Cerebellar cortex (tissue), 1 donor: ENCODE results near the gene LMTK2.

ENCODE experiments used
- DNase-seq: peaks from one replicate; pipeline ENCODE4 v3.0.0-alpha.2; 2015; ENCODE audit warnings: low spot score

LMTK2 gene

DNA sequence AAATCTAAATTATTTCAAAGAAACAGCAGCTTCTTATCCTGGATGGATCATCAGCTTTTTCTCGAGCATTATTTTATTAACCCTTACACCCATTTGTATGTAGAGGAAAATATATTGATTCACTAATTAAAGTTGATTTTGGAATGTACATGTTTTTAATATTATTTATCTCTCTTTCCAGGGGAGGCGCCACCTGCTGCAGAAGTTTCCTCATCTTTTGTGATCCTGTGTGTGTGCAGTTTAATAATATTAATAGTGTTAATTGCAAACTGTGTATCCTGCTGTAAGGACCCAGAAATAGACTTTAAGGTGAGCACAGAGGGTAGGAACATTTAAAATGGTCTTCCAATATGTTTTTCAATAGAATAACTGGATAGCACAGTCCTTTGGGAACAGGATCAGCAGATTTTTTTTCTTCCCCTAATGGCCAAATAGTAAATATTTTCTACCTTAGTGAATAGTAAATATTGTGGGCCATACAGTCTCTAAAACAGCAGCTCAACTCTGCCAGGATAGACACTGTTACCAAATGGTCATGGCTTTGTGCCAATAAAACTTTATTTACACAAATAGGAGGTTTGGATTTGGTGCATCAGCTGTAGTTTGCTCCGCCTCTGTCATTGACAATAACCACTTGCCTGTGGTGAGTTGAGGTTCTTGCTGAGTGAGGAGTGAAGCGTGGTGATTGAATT lies 30.6 kb downstream of the LMTK2 start:
- no peak for DNase-seq

DNA sequence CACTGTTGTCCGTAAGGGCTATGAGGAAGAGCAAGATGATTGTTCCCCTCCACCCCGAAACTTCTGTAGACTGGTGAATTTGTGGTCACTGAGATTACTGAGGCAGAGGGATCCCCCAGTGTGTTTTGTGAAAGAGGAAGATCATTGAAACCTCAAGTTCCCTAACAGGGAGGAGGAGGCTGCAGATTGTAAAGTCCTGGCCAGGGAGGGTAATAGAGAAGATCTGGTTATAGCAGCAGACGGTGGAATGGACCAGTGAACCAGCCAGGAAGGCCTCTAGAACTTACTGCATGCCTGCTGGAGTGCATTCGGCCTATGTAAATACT lies 31.1 kb downstream of the LMTK2 start:
- DNase-seq = no peak

- DNase-seq = no peak
Observed at GRCh38 chr7:98138672-98139071, 32.0 kb downstream of the LMTK2 start.

GRCh38 chr7:98142658-98143057 lies 36.0 kb downstream of the LMTK2 start:
- no peak for DNase-seq

DNA sequence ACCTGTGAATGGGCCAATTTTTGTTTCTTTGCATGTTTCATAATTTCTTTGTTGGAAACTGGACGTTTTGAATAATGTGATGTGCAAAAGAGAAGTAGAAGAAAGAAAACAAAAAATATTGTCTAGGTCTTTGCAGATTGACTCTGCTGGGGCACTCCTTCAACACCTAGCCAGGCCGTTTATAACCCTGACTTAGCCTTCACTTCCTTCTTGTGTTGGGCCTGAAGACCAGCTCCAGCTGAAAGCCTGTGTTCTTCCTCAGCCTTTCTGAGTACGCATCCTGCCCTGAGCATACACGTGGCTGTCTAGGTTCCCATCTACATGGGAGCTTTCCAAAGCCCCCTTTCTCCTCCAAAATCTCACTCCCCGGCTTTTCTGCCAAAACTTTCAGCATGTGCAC lies 41.9 kb downstream of the LMTK2 start:
- DNase-seq = no peak

- DNase-seq = no peak
Observed at GRCh38 chr7:98149116-98149692, 42.5 kb downstream of the LMTK2 start.

GRCh38 chr7:98151884-98152283 lies 45.2 kb downstream of the LMTK2 start:
- no peak for DNase-seq

DNA sequence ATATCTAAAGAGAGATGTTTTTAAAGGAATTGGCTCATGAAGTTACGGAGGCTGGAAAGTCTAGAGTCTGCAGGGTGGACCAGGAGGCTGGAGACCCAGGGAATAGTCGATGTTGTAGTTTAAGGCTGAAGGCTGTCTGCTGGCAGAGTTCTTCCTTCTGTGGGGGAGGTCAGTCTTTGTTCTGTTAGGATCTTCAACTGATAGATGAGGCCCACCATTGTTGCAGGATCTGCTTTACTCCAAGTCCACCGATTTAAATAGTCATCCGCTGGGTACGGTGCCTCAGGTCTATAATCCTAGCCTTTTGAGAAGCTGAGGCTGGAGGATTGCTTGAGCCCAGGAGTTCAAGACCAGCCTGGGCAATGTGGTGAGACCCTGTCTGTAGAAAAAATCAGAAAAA lies 50.0 kb downstream of the LMTK2 start:
- DNase-seq = no peak

- DNase-seq = no peak
Observed at GRCh38 chr7:98157761-98158160, 51.1 kb downstream of the LMTK2 start.

GRCh38 chr7:98162758-98163157 lies 56.1 kb downstream of the LMTK2 start:
- no peak for DNase-seq

GRCh38 chr7:98163269-98163668 lies 56.6 kb downstream of the LMTK2 start:
- DNase-seq = no peak

GRCh38 chr7:98163704-98164494 lies 57.2 kb downstream of the LMTK2 start:
- DNase-seq = no peak

DNA sequence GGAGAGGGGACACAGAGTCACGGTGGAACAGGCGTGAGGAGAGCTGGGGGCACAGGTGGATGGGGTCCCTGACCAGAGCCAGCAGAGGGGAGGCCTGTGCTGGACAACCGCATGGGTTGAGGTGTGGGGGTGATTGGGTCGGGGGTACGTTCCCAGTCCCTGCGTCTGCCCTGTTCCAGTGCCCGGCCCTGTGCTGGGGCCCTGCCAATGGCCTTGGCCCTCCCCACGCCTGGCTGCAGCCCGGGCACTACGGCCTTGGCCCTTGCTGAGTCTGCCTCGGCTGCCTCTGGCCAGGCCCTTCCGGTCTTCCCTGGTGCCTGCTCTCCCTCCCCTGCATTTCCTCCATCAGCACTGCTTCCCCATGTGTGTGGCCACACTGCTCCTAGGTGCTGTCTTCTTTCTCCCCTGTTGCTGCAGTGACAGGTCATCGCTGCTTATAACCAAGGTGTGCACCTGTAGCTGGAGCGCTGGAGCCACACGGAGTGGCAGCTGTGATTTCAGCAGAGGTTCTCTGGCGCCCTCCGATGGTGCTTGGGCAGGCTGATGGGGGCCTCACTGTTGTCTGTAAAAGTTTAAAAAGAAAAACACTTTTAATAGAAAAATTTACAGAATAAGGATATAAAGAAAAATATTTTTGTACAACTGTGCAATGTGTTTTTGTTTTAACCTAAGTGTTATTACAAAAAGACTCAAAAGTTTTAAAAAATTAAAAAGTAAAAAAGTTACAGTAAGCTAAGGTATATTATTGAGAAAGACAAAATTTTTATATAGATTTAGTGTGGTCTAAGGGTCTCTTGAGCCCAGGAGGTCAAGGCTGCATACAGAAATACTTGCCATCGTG lies 59.4 kb downstream of the LMTK2 start:
- peak; percentile 47 for DNase-seq

GRCh38 chr7:98166668-98166970 lies 60.0 kb downstream of the LMTK2 start:
- no peak for DNase-seq

- no peak for DNase-seq
Observed at GRCh38 chr7:98167653-98168052, 61.0 kb downstream of the LMTK2 start.

DNA sequence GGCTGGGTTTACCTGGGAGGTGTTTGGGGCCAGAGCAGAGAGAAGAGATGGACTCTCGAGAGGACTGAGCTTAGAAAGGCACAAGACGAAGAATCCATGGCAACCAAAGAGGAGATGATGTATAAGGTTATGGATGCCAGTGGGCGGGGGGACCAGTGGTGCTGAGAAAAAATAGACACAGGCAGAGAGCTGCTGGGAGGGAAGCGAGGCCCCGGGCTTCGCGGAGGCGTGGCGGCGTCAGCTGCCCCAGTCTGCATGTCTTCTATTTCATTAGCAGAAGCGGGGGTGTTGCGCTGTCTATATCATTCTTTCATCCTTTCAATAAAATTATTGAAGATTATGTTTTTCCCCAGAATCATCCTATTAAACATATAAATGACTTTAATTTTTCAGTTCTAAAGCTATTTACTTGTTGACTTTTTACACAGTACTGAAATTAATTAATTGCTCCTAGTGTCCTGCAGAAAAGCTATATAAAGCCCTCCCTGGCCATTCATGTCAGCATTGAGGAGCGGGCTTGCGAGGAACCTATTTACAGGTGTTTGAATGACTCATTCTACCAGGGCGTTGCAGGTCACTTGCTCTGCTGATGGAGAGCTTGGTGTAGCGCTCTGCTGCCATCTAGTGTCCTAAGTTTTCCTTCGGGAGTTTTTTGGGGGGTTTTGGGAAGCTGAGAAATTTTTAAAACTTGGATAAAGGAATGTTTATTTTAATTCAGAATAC lies 61.7 kb downstream of the LMTK2 start:
- peak; percentile 82 for DNase-seq

GRCh38 chr7:98168904-98169621 lies 62.4 kb downstream of the LMTK2 start:
- no peak for DNase-seq

DNA sequence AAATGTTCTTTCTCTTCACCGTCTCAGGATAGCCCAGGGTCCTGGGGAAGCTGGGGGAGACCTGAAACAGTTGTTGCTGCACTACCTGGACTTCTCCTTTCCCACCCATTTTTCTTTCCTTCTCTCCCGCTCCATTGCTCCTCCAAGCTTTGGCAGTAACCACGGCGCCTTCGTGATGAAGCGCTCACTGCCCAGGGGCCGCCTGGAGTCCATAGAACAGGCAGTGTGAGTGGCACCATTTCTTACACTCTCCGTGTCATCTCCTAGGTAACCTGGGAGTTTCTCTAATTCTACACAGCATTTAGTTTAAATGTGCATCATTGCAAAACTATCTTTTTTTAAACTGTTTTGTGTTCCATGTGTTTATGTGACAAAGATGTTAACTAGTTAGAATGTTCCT lies 64.3 kb downstream of the LMTK2 start:
- no peak for DNase-seq

DNA sequence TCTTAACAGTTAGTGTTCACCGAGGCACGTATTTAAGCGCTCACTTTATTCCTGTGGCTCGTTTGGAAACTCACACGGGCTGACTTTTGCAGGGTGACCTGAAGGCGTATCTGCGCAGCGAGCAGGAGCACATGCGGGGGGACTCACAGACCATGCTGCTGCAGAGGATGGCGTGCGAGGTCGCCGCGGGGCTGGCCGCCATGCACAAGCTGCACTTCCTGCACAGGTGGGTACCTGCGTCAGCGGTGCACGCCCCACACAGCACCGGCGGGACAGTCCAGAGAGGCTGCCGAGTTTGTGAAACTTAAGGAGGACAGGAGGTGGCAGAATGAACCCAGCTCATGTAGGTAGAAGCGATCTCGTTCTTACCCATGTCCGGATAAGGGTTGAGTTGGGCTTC lies 64.8 kb downstream of the LMTK2 start:
- DNase-seq = no peak

GRCh38 chr7:98174334-98175259 lies 67.9 kb downstream of the LMTK2 start:
- DNase-seq = peak; percentile 84
